HG02588 (cell line): ENCODE data around the gene SRA1.
A peak's percentile ranks its signal among the peaks of the same experiment; 100 is the strongest.
"Not testable (repeated sequence)": the region's sequence is repeated elsewhere in the genome, so short reads cannot be mapped to it uniquely, and the experiment has no call there.

ENCODE experiments used
- ATAC-seq: cut with Tn5 transposase; IDR thresholded peaks from one replicate; pipeline ENCODE4 v1.9.1; 2021; ENCODE audit warnings: mild to moderate bottlenecking, moderate library complexity; ENCODE audit not compliant: unreplicated experiment

The SRA1 gene

DNA sequence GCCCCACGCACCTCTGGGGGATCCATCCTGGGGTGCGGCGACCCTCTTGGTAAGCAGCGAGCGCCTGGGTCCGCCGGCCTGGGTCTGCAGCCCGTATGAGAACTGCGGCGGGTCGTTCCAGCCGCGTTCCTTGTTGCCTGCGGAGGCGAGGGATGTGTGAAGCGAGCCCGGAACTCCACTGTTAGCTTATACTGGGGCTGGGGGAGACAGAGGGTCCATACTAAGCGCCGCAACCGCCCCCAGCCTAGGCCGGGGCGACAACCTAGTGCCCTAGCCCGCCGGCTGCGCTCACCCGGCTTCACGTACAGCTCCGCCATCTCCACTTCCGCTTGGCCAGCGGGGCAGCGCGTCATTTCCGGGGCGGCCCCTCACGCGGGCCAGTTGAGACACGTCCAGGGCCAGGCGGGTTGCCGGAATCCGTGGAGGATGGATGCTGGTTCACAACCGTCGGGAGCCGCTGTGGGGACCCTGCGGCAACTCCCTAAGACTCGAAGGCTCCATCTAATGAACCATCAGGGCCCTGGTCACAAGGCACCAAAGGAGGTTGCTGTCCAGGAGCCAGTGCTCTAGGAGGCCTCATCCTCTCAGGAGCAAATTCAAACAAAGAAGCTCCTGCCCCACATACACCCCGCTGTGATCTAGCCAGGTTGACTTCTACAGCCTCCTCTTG lies at the start of gene SRA1:
SRA1 (minus strand) TSS at position 338 of the 670 bp plus-strand sequence; CDS start at position 317, 21 bp downstream.
- peak; percentile 94 for ATAC-seq

DNA sequence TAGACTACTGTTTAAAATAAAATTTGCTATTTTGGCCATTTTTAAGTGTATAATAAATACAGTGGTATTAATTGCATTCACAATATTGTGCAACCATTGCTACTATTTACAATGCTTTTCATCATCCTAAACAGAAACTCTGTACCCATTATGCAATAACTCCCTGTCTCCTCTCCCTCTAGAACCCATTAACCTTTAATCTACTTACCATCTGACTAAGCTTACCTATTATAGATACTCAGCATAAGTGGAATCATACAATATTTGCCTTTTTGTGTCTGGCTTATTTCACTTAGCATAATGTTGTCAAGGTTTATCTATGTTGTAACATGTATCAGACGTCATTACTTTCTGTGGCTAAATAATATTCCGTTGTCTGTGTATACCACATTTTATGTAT lies 49.8 kb upstream of the SRA1 start:
- no peak for ATAC-seq

DNA sequence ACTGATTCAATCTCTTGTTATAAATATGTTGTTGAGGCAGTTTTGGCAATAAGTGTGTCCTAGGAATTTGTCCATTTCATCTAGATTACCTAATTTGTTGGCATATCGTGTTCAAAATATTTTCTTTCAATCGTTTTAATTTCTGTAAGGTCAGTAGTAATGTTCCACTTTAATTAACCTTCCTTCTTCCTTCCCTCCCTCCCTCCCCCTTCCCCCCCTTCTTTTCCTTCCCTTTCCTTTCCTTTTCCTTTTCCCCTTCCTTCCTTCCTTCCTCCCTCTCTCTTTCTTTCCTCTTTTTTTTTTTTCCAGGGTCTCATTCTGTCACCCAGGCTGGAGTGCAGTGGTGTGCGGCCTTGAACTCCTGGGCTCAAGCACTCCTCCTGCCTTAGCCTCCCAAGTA lies 48.6 kb upstream of the SRA1 start:
- ATAC-seq: no peak

GRCh38 chr5:140603734-140604133 lies 46.5 kb upstream of the SRA1 start:
- ATAC-seq: no peak

GRCh38 chr5:140603446-140603698 lies 46.1 kb upstream of the SRA1 start:
- not testable (repeated sequence) for ATAC-seq

DNA sequence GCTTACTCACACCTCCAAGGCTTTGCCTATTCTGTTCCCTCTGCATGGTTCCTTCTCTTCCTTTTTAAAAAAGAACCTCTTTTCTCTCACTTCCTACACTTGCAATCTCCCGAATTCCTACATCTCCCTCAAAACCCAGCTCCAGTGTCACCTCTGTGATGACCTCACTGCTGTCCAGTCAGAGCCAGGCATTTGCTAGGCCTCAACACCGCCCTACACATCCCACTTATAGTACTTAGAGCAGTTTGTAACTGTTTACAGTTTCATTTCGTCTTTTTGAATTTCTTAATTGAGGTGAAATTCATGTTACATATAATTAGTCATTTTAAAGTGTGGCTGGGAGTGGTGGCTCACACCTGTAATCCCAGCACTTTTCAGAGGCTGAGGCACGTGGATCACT lies 44.9 kb upstream of the SRA1 start:
- no peak for ATAC-seq

- no peak for ATAC-seq
Observed at GRCh38 chr5:140600096-140600495, 42.8 kb upstream of the SRA1 start.

GRCh38 chr5:140598836-140599235 lies 41.6 kb upstream of the SRA1 start:
- no peak for ATAC-seq

- no peak for ATAC-seq
Observed at GRCh38 chr5:140596321-140596741, 39.1 kb upstream of the SRA1 start.

- ATAC-seq: no peak
Observed at GRCh38 chr5:140595538-140596300, 38.4 kb upstream of the SRA1 start.

DNA sequence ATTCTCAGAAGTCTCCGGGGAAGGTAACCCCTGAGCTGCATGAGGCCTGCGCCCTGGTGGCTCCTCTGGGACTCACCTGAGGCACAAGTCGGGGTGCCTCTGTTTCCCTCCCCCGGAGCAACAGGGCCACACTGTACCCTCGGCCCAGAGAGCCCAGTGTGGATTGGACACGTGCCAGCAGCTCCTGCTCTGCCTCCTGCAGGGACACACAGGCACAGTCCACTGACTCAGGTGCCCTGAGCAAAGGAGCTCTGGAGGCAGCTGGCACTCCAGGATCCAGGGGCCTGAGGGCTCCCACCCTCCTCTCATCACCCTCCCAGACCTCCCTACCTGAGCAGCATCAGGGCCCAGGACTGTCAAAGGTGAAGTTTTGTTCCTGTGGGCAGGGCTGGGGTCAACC lies 36.9 kb upstream of the SRA1 start:
- no peak for ATAC-seq

- not testable (repeated sequence) for ATAC-seq
Observed at GRCh38 chr5:140593070-140593469, 35.8 kb upstream of the SRA1 start.

DNA sequence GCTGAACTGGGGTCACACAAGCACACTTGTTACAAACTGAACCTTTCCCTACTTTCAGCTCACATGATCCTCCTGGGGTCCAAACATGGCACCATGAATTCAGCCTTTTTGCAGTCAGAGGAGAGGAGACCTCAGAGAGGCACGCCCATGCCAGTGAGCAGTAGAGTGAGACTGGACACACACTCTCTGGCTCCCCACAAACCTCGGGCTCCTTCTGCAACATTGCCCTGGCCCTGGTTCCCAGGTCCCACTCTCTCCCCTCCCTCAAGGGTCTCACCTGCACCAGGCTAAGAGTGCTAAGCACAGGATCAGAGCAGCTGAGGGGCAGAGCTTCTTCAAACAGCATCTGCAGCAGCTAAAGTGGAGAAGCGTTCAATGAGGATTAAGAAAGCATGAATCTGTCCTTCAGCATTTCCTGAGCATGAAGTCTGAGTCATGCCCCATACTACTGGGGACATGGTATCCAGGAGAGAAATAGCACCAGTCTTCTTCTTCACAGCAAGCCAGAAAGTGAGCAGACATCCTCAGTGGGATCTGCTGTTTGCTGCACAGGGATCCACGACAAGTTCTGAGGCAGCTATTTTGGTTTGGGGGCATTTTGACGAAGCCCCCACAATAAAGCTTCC lies 34.6 kb upstream of the SRA1 start:
- ATAC-seq: no peak

GRCh38 chr5:140590861-140591260 lies 33.6 kb upstream of the SRA1 start:
- ATAC-seq: no peak

DNA sequence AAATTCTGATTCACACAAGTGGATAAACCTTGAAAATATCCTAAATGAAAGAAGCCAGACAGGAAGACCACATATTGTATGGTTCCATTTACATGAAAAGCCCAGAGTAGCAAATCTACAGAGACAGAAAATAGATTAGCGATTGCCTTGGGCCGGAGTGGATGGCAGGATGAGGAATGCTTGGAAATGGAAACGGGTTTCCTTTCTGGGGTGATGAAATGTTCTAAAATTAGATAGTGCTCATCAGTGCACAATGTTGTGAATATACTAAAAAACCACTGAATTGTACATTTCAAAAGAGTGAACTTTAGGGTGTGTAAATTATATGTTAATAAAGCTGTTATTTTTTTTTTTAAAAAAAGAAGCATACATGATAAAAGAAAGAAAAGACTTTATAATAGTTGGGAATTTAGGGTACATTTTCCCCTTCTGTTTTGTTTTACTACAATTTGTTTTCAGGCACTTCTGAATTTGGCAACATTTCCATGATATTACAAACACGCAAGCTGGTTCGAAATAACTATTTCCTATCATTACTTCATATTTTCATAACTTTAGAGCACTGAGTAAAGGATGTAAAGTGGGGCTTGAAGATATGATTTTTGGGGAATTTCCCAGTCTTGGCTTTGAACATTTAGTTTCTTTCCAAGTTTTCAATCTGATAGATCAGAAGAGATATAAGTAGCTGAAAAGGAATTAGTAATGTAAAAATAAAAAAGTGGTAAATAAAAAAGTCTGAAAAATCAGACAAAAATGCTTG lies 31.2 kb upstream of the SRA1 start:
- no peak for ATAC-seq

DNA sequence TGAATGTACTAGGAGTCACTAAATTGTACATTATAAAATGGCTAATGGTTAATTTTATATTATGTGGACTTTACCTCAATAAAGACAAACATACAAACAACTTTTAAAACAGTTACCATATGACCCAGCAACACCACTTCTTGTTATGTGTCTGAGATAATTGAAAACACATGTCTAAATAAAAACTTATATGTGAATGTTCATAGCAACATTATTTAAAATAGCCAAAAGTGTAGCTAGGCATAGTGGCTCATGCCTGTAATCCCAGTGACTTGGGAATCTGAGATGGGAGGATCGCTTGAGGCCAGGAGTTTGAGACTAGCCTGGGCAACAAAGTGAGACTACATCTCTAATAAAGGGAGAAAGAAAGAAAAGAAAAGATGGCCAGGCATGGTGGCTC lies 30.2 kb upstream of the SRA1 start:
- no peak for ATAC-seq

DNA sequence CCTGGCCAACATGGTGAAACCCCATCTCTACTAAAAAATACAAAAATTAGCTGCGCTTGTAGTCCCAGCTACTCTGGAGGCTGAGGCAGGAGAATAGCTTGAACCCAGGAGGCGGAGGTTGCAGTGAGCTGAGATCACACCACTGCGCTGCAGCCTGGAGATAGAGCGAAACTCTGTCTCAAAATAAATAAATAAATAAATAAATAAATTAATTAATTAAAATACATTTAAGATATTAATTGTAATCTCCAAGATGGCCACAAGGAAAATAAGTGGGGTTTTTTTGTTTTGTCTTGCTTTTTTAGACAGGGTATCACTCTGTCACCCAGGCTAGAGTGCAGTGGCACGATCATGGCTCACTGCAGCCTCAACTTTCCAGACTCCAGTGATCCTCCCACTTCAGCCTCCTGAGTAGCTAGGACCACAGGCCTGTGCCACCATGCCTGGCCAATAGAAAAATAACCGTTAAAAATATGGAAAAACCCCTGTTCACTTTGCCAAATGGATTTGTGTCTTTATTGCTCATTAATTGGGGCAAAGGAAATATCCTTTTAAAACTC lies 22.0 kb upstream of the SRA1 start:
- not testable (repeated sequence) for ATAC-seq

DNA sequence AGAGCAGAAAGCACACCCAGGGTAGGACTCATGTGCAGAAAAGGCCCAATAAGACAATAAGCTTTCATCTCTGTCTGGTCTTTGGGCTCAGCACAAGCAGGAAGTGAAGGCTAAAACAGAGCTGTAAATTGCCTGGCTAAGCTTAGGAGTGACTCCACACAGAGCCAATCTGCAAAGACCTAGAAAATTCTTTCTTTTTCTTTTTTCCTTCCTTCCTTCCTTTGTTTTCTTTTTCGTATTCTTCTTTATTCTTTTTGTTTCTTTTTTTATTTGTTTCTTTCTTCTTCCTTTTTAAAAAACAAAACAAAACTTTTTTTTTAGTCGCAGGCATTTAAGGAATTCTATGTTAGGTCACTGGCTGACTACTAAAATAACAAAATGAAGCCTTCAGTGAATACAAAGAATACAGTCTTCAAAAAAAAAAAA lies 19.5 kb upstream of the SRA1 start:
- no peak for ATAC-seq

- no peak for ATAC-seq
Observed at GRCh38 chr5:140575309-140575708, 18.0 kb upstream of the SRA1 start.

- ATAC-seq: no peak
Observed at GRCh38 chr5:140574165-140574564, 16.9 kb upstream of the SRA1 start.

DNA sequence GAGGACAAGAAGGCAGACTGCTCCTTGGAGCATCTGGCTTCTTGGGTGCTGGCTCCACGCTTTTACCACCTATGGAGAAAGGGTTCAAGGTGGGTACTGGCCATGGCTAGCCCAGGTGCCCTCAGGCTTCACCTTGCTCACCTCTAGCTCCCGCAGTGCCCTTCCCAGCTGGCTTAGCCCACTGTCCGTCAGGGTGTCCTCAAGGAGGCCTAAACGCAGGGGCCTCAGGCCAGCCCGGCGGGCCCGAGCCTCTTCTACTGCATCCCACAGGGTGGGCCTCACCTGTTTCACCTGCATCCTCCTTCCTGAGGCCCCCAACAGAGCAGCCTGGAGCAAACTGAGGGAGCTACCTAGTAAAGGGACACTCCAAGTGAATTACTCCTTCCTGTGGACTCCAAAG lies 16.4 kb upstream of the SRA1 start:
- ATAC-seq: no peak
